ENCODE data around the gene DDX25. TPM values are rescaled to one million over a fixed set of nuclear protein-coding genes. Genes with fewer than 3 reads are reported as not detected.

DDX25 gene
- total RNA-seq, 1 donor from 2014 or later: under 0.01 TPM

- Histone ChIP-seq H3K27ac (ENCODE audit: low read depth, low read length) (no peak overlapping the region), H3K27me3 (ENCODE audit: control insufficient read depth in 3 of 3, insufficient read depth in 3 of 3, low read length in 3 of 3) (peaks cover 0 to 3% (median 0%) of the 10 kb centered on the region in 3 donors), H3K9me3 (ENCODE audit: control insufficient read depth in 3 of 3, low read length in 3 of 3) (no peaks in the 10 kb centered on the region), H3K4me1 (ENCODE audit: control insufficient read depth in 3 of 3, insufficient read depth in 3 of 3, low read length in 3 of 3) (peaks cover 14 to 21% (median 14%) of the 10 kb centered on the region in 3 donors), H3K9ac (ENCODE audit: low read depth in 1 of 3, low read length in 3 of 3) (no peak overlapping the region), H3K4me3 (ENCODE audit: low read length in 3 of 3) (no peak overlapping the region), H3K36me3 (ENCODE audit: control insufficient read depth in 3 of 3, insufficient read depth in 3 of 3, low read length in 3 of 3) (peaks cover 0 to 2% (median 1%) of the 10 kb centered on the region in 3 donors)
Measured at GRCh38 chr11:125955856-125956255, 51.5 kb downstream of the DDX25 start.

DNA sequence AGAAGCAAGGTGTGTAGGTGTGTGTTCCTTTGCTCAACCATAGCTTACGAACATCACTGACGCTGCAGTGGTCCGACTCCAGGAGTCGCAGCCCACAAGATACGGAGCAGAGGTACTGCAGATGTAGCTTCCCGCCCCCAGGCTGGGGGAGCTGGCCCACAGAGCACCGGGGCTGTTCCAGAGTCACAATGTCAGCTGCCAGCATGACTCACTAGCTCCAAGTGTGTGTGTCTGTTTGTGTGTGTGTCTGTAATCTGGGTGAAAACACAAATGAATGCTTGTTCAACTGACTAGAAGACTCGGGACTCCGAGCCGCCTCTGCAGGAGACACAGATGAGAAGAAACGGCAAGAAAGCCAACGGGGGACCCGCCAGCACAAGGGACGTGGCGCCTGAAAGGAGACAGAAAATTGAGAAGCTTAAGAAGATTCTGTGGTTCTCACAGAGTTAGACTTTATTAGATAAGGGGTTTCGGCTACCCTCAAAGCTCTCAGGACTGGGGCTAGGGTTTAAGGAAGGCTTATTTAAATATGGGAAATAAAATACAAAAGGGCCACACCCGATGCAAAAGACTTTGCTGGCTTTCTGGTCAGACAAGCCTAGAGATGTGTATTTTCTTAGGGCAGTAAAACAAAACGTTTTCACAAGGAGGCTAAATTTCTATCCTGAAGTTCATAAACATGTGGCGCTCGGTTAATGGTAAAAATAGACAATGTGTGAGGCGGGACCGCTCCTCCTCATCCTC, 52.3 kb downstream of the DDX25 start:
- Histone ChIP-seq H3K4me3 (ENCODE audit: low read length in 3 of 3) (no peak overlapping the region), H3K27me3 (ENCODE audit: control insufficient read depth in 3 of 3, insufficient read depth in 3 of 3, low read length in 3 of 3) (no peaks in the 10 kb centered on the region), H3K4me1 (ENCODE audit: control insufficient read depth in 3 of 3, insufficient read depth in 3 of 3, low read length in 3 of 3) (peaks cover 9 to 15% (median 9%) of the 10 kb centered on the region in 3 donors), H3K9ac (ENCODE audit: low read depth in 1 of 3, low read length in 3 of 3) (no peak overlapping the region), H3K36me3 (ENCODE audit: control insufficient read depth in 3 of 3, insufficient read depth in 3 of 3, low read length in 3 of 3) (peaks cover 1 to 7% (median 4%) of the 10 kb centered on the region in 3 donors), H3K9me3 (ENCODE audit: control insufficient read depth in 3 of 3, low read length in 3 of 3) (no peaks in the 10 kb centered on the region), H3K27ac (ENCODE audit: low read depth, low read length) (no peak overlapping the region)

DNA sequence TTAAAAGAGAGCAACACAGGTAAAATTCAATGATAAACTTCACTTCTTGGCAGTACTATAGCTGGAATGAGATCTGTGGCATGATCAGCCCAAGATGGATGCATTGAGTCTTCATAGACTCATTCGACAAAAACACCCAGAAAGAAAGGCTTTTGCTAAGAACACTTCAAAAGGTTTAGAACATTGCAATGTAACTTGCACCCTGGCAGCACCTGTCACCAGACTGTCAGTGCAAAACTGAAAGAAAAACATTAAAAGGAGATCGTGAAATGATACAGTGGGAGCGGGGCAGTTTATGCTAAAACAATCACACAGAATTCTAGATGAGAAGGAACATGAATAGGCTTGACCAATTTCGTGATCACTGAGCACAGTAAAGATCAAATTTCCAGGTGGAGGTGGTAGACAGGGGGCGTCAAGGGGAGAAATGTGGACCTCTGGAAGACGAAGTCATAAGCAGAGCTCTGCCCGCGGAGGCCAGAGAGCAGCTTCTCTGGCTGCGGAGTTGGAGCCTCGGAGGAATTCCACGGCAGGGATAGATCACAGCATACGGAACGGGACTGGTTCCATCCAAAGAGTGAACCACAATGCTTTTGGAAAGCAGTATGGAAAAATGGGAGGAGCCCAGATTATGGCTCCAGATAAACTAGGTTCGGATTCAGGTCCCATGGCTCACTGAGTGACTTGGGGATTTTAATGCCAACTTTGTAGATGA, 53.5 kb downstream of the DDX25 start:
- Histone ChIP-seq H3K27me3 (ENCODE audit: control insufficient read depth in 3 of 3, insufficient read depth in 3 of 3, low read length in 3 of 3) (no peaks in the 10 kb centered on the region), H3K27ac (ENCODE audit: low read depth, low read length) (no peak overlapping the region)

DNA sequence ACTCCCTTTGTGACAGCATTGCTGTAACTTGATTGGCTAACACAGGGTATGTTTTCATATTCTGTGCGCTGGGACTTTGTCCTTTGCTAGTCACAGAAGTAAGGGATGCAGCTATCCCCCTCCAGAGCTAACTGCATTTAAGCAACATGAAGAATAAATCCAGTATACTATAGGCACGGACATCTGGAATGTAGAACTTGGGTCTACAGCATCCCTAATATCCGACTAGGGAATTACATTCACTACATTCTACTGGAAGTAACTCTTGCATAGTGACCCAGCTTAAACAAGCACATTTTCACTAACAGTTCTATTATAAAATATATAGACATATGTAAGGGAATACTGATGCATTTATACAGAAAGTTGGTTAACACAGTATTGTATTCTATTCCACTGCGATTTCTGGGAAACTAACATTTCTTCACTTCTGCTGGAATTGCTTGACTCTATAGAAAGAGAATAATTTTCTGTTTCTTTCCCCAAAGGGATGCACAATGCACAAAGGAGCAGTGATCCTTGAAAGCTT, 54.6 kb downstream of the DDX25 start:
- Histone ChIP-seq H3K4me1 (ENCODE audit: control insufficient read depth in 3 of 3, insufficient read depth in 3 of 3, low read length in 3 of 3) (peaks cover 0 to 6% (median 0%) of the 10 kb centered on the region in 3 donors), H3K27me3 (ENCODE audit: control insufficient read depth in 3 of 3, insufficient read depth in 3 of 3, low read length in 3 of 3) (no peaks in the 10 kb centered on the region), H3K27ac (ENCODE audit: low read depth, low read length) (no peak overlapping the region)

More for the DNA sequence above, 53.5 kb downstream of the DDX25 start:
- Histone ChIP-seq H3K4me1 (ENCODE audit: control insufficient read depth in 3 of 3, insufficient read depth in 3 of 3, low read length in 3 of 3) (peaks cover 5 to 9% (median 5%) of the 10 kb centered on the region in 3 donors), H3K9me3 (ENCODE audit: control insufficient read depth in 3 of 3, low read length in 3 of 3) (no peaks in the 10 kb centered on the region), H3K4me3 (ENCODE audit: low read length in 3 of 3) (no peak overlapping the region), H3K36me3 (ENCODE audit: control insufficient read depth in 3 of 3, insufficient read depth in 3 of 3, low read length in 3 of 3) (peaks cover 3 to 13% (median 10%) of the 10 kb centered on the region in 3 donors), H3K9ac (ENCODE audit: low read depth in 1 of 3, low read length in 3 of 3) (no peak overlapping the region)

DNA sequence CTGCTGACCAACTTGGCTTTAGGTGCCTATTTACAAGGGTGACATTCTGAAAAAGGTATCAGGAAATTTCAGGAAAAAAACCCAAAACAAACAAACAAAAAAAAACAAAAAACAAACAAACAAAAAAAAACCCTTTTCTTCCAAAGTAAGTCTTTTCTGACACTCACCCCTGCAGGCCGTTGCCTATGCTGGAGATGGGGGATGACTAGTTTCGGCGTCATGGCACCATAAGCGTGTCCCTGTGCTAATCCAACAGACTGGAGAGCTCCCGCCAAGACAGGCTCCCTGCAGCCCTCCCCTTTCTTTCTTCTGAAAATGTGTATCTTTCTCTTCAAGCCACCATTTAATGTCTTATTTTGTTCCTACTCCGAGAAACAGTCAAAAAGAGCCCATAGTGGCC, 55.2 kb downstream of the DDX25 start:
- no peaks in the 10 kb centered on the region for H3K9me3 ChIP-seq (ENCODE audit: control insufficient read depth in 3 of 3, low read length in 3 of 3)
- H3K9ac ChIP-seq (ENCODE audit: low read depth in 1 of 3, low read length in 3 of 3): no peak overlapping the region
- H3K36me3 ChIP-seq (ENCODE audit: control insufficient read depth in 3 of 3, insufficient read depth in 3 of 3, low read length in 3 of 3): peaks cover 3 to 13% (median 10%) of the 10 kb centered on the region in 3 donors
- H3K4me1 ChIP-seq (ENCODE audit: control insufficient read depth in 3 of 3, insufficient read depth in 3 of 3, low read length in 3 of 3): peaks cover 0 to 6% (median 0%) of the 10 kb centered on the region in 3 donors
- no peaks in the 10 kb centered on the region for H3K27me3 ChIP-seq (ENCODE audit: control insufficient read depth in 3 of 3, insufficient read depth in 3 of 3, low read length in 3 of 3)
- H3K27ac ChIP-seq (ENCODE audit: low read depth, low read length): no peak overlapping the region
- H3K4me3 ChIP-seq (ENCODE audit: low read length in 3 of 3): no peak overlapping the region

More for the DNA sequence above, 54.6 kb downstream of the DDX25 start:
- no peak overlapping the region for H3K4me3 ChIP-seq (ENCODE audit: low read length in 3 of 3)
- H3K9me3 ChIP-seq (ENCODE audit: control insufficient read depth in 3 of 3, low read length in 3 of 3): no peaks in the 10 kb centered on the region
- H3K36me3 ChIP-seq (ENCODE audit: control insufficient read depth in 3 of 3, insufficient read depth in 3 of 3, low read length in 3 of 3): peaks cover 3 to 13% (median 10%) of the 10 kb centered on the region in 3 donors
- H3K9ac ChIP-seq (ENCODE audit: low read depth in 1 of 3, low read length in 3 of 3): no peak overlapping the region

DNA sequence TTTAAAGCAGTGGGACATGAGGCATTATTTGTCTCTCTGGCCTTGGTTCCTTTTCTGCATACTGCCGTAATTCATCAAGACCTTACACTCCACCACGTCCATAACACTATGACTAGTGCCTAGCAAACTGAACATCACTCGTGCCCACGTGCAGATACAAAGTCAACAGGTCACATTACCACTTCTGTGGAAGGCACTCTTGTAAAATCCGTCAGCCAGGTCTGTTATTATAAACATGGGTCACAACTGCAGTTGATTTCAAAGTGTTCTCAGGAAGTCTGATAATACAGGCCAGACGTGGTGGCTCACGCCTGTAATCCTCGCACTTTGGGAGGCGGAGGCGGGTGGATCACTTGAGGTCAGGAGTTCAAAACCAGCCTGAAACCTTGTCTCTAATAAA, 55.6 kb downstream of the DDX25 start:
- H3K27ac ChIP-seq (ENCODE audit: low read depth, low read length): no peak overlapping the region
- H3K9me3 ChIP-seq (ENCODE audit: control insufficient read depth in 3 of 3, low read length in 3 of 3): no peaks in the 10 kb centered on the region
- peaks cover 3 to 13% (median 10%) of the 10 kb centered on the region in 3 donors for H3K36me3 ChIP-seq (ENCODE audit: control insufficient read depth in 3 of 3, insufficient read depth in 3 of 3, low read length in 3 of 3)
- H3K4me1 ChIP-seq (ENCODE audit: control insufficient read depth in 3 of 3, insufficient read depth in 3 of 3, low read length in 3 of 3): peaks cover 0 to 6% (median 0%) of the 10 kb centered on the region in 3 donors
- H3K9ac ChIP-seq (ENCODE audit: low read depth in 1 of 3, low read length in 3 of 3): no peak overlapping the region
- no peaks in the 10 kb centered on the region for H3K27me3 ChIP-seq (ENCODE audit: control insufficient read depth in 3 of 3, insufficient read depth in 3 of 3, low read length in 3 of 3)
- H3K4me3 ChIP-seq (ENCODE audit: low read length in 3 of 3): no peak overlapping the region

DNA sequence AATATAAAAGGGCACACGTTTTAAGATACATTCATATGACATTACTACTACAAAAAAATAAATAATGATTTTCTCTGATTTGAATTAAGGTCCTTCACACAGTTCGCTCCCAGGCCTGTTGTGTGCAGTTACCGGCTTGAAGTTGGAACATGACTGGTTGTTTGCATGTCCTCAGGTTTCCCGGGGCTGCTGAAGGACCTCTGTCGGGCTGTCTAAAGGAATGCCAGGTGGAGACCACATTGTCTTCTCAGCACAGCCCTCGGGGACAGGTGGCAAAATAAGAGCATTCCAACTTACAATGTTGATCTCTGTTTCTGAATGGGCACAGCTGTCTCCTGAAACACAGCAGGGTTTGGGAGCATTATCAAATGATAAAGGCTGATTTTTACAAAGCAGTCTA, 56.5 kb downstream of the DDX25 start:
- no peaks in the 10 kb centered on the region for H3K9me3 ChIP-seq (ENCODE audit: control insufficient read depth in 3 of 3, low read length in 3 of 3)
- H3K9ac ChIP-seq (ENCODE audit: low read depth in 1 of 3, low read length in 3 of 3): no peak overlapping the region
- H3K36me3 ChIP-seq (ENCODE audit: control insufficient read depth in 3 of 3, insufficient read depth in 3 of 3, low read length in 3 of 3): peaks cover 3 to 13% (median 10%) of the 10 kb centered on the region in 3 donors
- H3K4me3 ChIP-seq (ENCODE audit: low read length in 3 of 3): no peak overlapping the region
- H3K4me1 ChIP-seq (ENCODE audit: control insufficient read depth in 3 of 3, insufficient read depth in 3 of 3, low read length in 3 of 3): peaks cover 0 to 5% (median 0%) of the 10 kb centered on the region in 3 donors
- no peak overlapping the region for H3K27ac ChIP-seq (ENCODE audit: low read depth, low read length)
- no peaks in the 10 kb centered on the region for H3K27me3 ChIP-seq (ENCODE audit: control insufficient read depth in 3 of 3, insufficient read depth in 3 of 3, low read length in 3 of 3)

GRCh38 chr11:125967515-125967914, 63.2 kb downstream of the DDX25 start:
- no peak overlapping the region for H3K9ac ChIP-seq (ENCODE audit: low read depth in 1 of 3, low read length in 3 of 3)

DNA sequence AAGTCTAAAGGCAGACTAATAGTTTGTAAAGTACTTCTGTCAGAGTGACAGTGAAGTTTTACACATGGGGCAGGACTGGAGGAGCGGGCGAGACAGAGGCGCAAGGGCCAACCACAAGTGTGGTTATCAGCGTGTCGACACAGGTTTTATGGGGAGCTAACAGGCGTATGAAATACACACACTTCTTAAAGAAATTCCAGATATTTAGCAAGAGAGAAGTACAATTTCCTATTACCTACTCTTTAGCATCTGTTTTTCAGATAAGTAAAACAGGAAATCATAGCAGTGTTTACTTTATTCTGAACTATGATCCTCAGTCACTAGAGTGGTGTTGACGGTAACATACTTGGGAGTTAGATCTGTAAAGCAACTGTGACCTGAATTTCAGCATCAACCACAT, 64.0 kb downstream of the DDX25 start:
- Histone ChIP-seq H3K9ac (ENCODE audit: low read depth in 1 of 3, low read length in 3 of 3) (no peak overlapping the region), H3K9me3 (ENCODE audit: control insufficient read depth in 3 of 3, low read length in 3 of 3) (no peaks in the 10 kb centered on the region)

More at GRCh38 chr11:125967515-125967914, 63.2 kb downstream of the DDX25 start:
- no peak overlapping the region for H3K4me3 ChIP-seq (ENCODE audit: low read length in 3 of 3)
- no peak overlapping the region for H3K27ac ChIP-seq (ENCODE audit: low read depth, low read length)
- H3K27me3 ChIP-seq (ENCODE audit: control insufficient read depth in 3 of 3, insufficient read depth in 3 of 3, low read length in 3 of 3): no peaks in the 10 kb centered on the region
- no peaks in the 10 kb centered on the region for H3K9me3 ChIP-seq (ENCODE audit: control insufficient read depth in 3 of 3, low read length in 3 of 3)
- no peaks in the 10 kb centered on the region for H3K4me1 ChIP-seq (ENCODE audit: control insufficient read depth in 3 of 3, insufficient read depth in 3 of 3, low read length in 3 of 3)
- H3K36me3 ChIP-seq (ENCODE audit: control insufficient read depth in 3 of 3, insufficient read depth in 3 of 3, low read length in 3 of 3): no peaks in the 10 kb centered on the region

DNA sequence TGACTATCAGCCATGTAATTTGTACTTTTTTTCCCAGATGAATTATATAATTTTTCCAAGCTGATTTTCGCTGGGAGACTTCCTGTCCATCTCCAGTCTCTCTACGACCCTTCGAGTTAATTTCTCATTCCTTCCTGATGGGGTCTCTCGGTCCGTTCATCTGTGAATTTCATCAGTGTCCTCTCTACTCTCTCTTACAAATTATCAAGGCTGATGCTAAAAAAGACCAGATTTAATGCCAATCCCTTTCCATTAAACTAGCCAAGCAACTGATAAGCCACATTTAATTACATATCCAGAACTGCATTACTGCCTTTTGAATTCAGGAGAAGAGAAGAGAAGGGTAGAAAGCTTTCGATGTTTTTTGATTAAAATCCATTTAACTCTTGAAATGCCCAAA, 67.3 kb downstream of the DDX25 start:
- Histone ChIP-seq H3K36me3 (ENCODE audit: control insufficient read depth in 3 of 3, insufficient read depth in 3 of 3, low read length in 3 of 3) (peaks cover 0 to under 1% (median 0%) of the 10 kb centered on the region in 3 donors), H3K4me3 (ENCODE audit: low read length in 3 of 3) (no peak overlapping the region), H3K27ac (ENCODE audit: low read depth, low read length) (no peak overlapping the region), H3K9ac (ENCODE audit: low read depth in 1 of 3, low read length in 3 of 3) (no peak overlapping the region), H3K27me3 (ENCODE audit: control insufficient read depth in 3 of 3, insufficient read depth in 3 of 3, low read length in 3 of 3) (no peaks in the 10 kb centered on the region), H3K9me3 (ENCODE audit: control insufficient read depth in 3 of 3, low read length in 3 of 3) (no peaks in the 10 kb centered on the region), H3K4me1 (ENCODE audit: control insufficient read depth in 3 of 3, insufficient read depth in 3 of 3, low read length in 3 of 3) (no peaks in the 10 kb centered on the region)

More for the DNA sequence above, 64.0 kb downstream of the DDX25 start:
- H3K27me3 ChIP-seq (ENCODE audit: control insufficient read depth in 3 of 3, insufficient read depth in 3 of 3, low read length in 3 of 3): no peaks in the 10 kb centered on the region
- H3K36me3 ChIP-seq (ENCODE audit: control insufficient read depth in 3 of 3, insufficient read depth in 3 of 3, low read length in 3 of 3): no peaks in the 10 kb centered on the region
- no peak overlapping the region for H3K4me3 ChIP-seq (ENCODE audit: low read length in 3 of 3)
- H3K4me1 ChIP-seq (ENCODE audit: control insufficient read depth in 3 of 3, insufficient read depth in 3 of 3, low read length in 3 of 3): no peaks in the 10 kb centered on the region
- H3K27ac ChIP-seq (ENCODE audit: low read depth, low read length): no peak overlapping the region
